NCI-H526 (cell line): Measurements from ENCODE around the gene FLNA.
A peak's percentile ranks its signal among the peaks of the same experiment; 100 is the strongest.
"Not testable (repeated sequence)": the region's sequence is repeated elsewhere in the genome, so short reads cannot be mapped to it uniquely, and the experiment has no call there.

ENCODE experiments used
- DNase-seq, 2 experiments: peaks; one replicate each; lab custom pipeline; 2025; lab: John Stamatoyannopoulos, UW

Gene FLNA, protein sequence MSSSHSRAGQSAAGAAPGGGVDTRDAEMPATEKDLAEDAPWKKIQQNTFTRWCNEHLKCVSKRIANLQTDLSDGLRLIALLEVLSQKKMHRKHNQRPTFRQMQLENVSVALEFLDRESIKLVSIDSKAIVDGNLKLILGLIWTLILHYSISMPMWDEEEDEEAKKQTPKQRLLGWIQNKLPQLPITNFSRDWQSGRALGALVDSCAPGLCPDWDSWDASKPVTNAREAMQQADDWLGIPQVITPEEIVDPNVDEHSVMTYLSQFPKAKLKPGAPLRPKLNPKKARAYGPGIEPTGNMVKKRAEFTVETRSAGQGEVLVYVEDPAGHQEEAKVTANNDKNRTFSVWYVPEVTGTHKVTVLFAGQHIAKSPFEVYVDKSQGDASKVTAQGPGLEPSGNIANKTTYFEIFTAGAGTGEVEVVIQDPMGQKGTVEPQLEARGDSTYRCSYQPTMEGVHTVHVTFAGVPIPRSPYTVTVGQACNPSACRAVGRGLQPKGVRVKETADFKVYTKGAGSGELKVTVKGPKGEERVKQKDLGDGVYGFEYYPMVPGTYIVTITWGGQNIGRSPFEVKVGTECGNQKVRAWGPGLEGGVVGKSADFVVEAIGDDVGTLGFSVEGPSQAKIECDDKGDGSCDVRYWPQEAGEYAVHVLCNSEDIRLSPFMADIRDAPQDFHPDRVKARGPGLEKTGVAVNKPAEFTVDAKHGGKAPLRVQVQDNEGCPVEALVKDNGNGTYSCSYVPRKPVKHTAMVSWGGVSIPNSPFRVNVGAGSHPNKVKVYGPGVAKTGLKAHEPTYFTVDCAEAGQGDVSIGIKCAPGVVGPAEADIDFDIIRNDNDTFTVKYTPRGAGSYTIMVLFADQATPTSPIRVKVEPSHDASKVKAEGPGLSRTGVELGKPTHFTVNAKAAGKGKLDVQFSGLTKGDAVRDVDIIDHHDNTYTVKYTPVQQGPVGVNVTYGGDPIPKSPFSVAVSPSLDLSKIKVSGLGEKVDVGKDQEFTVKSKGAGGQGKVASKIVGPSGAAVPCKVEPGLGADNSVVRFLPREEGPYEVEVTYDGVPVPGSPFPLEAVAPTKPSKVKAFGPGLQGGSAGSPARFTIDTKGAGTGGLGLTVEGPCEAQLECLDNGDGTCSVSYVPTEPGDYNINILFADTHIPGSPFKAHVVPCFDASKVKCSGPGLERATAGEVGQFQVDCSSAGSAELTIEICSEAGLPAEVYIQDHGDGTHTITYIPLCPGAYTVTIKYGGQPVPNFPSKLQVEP (N-terminal part only)

DNA sequence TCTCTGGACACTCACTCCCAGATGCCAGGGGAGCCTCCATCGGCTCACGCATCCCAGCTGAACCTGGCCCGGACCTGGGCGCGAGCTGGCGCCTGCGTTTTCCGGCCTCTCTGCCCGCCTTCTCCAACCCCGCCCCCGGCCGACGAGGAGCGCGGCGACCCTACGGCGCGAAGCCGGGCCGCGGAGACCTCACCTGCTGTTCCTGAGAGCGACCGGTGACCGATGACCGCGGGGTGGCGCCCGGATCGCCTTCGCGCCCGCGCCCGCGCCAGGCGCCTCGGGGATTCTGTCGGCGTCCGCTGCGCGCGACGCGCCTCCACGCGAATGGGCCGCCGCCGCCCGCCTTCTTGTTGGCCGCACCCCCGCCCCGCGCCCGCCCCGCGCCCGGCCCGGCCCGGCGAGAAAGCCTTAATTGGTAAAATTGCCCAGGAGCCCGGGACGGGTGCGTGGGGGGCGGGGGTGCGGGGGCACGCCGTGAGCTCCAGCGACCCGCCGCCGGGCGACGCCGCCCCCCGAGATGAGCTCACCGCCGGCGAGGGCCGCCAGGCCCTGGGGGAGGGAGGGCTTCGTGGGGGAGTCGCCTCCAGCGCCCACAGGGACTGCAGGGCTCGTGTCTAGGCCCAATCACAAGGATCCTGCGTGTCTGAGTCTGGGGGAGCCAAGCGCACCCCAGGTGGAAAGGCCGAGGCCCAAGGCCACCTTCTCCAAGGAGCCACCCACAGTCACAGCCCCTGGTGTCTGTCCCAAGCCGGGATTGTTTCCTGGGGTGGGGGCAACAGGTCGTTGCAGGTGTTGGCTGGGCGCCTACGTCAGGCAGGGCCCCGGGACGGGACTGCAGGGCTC, at the start of gene FLNA:
Gene FLNA (minus strand): TSS at position 322 of the 843 bp plus-strand sequence. CDS start 3,389 bp downstream, outside the sequence.
- DNase-seq = peak in 1 of 2 experiments; percentile 83

DNA sequence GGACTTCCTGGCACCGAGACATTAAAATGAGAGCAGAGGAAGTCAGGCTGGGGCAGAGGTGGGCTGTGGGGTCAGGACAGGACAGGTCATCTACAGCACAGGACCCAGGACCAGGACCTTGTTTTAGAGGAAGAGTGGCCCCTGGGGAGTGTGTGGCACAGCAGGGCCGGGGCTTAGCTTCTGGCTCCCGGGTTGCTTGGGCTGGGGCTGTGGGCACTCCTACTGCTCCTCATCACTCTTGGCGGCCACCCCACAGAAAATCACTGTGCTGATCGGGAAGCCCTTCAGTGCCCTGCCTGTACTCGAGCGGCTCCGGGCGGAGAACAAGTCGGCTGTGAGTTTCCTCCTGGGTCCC, 45.9 kb upstream of the FLNA start:
- no peak for DNase-seq

DNA sequence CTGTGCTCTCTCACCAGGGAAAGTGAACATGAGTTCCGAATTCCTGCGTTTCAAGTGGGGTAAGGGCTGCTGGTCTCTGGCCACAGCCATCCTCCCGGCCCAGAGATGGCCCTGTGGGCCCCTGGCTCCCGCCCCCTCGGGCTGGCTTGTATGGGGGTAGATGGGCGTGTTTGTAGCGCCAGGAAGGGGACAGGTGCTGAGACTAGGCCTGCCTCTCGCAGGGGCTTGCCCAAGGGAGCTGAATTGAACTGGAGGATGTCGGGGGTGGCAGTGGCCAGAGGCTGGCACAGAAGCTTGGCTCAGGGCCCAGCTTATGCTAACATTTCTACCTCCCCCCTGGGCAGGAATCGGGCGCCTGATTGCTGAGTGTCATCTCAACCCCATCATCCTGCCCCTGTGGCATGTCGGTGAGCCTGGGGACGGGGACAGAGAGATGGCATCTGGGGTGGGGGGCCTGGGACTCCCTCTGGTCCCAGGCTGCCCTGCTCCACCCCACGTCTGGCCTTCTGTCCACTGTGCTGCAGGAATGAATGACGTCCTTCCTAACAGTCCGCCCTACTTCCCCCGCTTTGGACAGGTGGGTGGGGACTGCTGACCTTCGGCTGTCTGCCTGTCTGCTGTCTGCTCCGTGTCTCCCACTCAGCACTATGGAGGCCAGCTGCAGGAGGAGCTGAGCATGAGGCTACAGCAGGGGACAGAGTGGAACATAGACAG, 45.4 kb upstream of the FLNA start:
- DNase-seq = no peak

DNA sequence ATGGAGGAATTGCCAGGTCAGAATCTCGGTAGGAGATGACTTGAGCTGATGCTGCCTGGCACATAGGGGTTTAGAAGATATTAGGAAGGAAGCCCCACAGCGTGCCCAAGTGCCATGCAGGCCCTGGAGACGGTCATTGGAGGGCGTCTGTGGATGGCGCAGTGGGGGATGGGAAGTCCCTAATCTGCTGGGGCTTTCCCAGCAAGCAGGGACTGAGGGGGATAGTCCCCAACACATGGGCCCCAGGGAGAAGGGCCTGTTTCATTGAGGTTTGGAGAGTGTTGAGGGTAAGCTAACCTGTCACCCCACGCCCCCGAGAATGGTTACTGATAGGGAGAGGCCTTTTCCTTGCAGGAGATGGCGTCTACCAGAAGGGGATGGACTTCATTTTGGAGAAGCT, 44.8 kb upstream of the FLNA start:
- no peak for DNase-seq

DNA sequence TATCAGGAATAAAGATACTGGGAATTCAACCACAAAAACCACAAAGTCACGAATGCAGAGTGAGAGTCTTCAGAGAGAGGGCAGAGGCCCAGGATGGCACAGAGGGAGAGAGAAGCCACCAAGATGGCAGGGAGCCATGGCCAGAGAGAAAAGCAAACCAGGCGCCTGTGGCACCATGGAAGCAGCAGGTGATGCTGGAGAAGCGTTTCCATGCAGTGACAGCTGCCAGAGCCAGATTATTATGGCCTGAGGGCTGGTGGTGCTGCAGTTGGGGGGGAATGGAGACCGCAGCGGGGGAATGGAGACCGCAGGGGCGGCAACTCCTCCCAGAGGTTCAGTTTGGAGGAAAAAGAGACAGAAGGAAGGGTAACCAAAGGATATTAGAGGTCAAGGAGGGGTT, 42.7 kb upstream of the FLNA start:
- DNase-seq = no peak

DNA sequence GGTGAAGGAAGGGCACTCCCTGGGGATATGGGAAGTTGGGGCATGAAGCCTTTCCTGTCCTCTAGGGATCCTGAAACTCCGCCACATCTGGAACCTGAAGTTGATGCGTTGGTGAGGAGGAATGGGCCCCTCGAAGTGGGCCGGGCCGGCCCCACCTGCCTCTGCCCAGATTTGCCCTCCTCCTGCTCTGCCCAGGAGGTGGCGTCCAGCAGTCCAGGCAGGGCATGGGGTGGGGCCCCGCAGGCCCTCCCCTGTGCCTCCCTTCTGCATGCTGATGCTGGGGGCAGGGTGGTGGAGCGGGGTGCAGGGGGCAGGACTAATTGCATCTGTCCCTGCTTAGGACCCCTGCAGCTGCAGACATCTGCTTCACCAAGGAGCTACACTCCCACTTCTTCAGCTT, 38.7 kb upstream of the FLNA start:
- no peak for DNase-seq

DNA sequence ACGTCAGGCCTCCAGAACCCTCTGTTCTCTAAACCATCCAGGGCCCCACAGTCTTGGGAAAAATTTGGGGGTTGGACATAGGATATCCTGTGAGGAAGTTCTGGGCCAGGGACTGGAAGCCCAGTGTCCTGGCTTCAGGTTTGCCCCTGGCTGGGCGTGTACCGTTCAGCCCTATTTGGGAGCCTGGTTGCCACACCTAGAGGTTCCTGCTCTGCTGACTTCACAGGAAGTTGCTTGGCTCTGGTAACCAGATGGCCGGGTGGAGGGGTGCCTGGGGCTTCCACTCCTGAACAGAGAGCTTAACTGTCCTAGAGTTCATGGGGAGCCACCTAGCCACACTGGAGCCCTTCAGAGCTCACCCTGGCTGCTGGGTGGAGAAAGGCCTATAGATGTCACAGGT, 38.0 kb upstream of the FLNA start:
- DNase-seq = no peak

DNA sequence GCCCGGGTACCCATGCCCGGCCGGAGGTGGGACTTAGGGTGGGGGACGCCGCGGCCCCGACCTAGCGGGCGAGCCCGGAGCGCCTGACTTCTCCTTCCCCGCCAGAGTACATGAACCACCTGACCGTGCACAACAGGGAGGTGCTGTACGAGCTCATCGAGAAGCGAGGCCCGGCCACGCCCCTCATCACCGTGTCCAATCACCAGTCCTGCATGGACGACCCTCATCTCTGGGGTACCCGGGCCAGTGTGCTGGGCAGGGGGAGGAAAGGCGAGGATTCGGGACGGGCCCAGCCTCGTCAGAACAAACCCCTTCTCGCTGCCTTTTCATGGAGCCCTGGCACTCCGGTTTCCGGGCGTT, 37.5 kb upstream of the FLNA start:
- DNase-seq = peak; percentile 81 to 87

DNA sequence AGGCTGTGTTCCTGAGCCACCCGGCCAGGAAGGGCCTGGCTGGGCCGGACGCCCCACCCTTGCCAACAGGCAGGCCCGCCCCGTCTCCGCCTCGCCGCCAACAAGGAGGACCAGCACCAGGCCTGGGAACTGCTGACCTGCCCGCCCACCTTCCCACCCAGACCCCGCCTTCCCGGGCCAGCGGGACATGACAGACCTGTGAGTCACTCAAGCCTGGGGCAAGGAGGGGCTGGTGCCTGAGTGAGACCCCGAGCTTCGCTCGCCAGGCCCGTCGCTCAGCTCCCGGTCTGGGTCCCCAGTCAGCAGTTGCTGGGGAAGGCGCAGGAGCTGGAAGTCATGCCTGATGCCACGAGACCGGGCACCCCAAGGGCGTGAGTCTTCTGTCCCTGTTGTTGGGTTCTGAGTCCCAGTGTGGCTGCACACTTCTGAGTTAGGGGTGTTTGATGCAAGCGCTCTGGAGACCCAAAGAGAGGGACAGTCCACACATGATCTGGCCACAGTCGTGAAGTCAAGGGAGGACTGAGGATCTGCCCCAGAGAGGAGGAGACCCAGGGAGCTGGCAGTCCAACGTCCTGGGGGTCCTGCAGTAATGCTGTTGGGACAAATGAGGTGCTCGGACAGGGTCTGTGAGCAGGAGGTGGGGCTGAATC, 34.9 kb upstream of the FLNA start, which contains the start of gene DNASE1L1:
Gene DNASE1L1 (minus strand): TSS at position 33 of the 650 bp plus-strand sequence. CDS start 3,686 bp downstream, outside the sequence.
- no peak for DNase-seq

DNA sequence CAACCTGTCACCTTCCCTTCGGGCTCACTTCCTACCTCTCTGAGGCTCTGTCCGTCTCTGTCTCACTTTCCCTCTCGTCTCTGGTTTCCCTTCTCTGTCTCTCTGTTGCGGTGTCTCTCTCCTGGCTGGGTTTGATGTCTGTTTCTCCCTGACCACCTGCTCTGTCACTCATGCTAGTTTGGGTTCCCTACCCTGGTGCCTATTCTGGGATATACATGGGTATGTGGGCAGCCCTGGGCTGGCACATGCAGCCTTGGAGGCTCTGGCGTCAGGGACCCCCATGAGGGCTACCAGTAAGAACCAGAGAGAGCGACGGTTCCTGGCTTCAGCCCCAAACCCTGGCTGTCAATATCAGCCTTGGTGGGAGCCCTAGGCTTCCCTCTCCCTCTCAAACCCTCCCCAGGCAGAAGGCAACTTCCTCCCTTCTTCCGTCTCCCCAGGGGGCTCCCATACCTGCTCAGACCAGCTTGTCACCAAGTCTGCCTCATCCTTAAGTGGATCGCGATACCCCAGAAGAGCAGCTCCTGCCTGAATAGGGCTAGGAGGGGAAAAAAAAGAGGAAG, 34.3 kb upstream of the FLNA start:
- DNase-seq = no peak

DNA sequence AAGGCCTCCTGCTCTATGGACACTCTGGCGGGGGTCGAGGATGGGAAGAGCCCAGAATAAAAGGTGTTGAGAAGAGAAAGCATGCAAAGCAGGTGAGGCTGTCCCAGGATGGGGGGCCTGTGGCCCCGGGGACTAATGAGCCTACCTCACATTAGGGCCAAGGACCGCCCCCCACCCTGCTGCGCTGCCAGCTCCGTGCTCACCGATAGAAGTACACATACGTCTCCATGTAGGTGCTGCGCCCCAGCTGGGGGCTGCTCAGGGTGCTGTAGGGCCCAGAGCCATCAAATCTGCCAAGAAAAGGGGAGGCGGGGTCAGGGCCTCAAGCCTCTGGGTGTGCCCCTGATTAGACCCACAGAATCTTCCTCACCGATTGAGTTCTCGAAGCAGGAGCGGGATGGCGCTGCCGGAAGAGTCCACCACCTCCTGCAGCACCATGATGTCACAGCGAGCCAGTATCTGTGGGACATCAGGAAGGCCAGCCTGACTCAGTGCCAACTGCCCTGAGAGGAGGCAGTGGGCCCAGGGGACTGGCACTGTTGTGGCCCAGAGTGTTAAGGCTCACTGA, 30.3 kb upstream of the FLNA start:
- no peak for DNase-seq

DNA sequence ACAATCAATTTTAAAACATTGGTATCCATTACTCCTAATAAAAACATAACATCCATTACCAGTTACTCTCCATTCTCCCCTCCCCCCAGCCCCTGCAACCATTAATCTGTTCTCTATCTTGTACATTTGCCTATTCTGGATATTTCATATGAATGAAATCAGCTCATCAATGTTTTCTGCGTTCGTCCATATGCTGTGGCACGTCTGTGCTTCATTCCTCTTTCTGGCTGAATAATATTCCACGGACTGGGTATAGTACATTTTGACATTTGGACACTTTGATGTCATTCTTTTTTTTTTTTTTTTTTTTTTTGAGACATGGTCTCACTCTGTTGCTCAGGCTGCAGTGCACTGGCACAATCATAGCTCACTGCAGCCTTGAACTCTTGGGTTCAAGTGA, 29.4 kb upstream of the FLNA start:
- no peak for DNase-seq

DNA sequence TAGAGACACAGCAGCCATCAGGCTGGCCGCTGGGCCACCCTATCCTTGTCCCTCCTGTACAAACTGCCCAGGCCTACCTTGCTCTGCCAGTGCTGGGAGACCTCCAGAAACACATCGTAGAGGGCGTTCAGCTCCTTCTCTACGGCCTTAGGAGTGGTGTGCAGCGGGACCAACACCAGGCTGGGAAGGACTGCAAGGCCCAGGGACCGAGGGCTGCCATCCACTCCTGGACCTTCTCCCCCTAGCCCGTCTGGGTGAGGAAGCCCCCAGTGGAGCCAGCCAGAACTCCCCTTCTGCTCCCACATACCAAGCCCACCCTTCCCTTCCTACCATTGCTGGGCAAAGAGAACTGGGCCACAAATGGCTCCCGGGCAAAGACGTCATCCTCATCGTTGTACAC, 28.8 kb upstream of the FLNA start:
- no peak for DNase-seq

DNA sequence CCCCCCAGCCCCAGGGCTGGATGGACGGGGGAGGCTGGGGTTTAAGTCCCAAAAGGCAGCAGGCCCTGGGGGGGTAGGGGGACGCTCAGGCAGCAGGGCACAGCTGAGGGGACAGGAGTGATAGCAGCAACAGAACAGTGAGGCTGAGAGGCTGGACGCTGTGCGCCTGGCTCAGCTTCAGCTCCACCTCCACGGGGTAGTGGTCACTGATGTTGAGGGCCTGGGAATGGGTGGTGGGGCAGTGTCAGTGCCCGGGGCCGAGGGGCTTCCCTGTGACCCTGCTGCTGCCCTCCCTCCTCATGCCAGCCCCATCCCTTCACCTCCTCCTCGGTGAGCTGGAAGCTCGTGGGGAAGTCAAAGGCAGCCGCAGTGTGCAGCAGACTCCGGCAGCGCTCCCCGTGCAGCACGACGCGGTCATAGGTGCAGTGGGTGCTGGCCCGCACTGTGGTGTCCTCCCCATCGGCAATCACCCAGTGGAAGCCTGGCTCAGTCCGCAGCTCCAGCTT, 28.2 kb upstream of the FLNA start:
- DNase-seq = no peak

DNA sequence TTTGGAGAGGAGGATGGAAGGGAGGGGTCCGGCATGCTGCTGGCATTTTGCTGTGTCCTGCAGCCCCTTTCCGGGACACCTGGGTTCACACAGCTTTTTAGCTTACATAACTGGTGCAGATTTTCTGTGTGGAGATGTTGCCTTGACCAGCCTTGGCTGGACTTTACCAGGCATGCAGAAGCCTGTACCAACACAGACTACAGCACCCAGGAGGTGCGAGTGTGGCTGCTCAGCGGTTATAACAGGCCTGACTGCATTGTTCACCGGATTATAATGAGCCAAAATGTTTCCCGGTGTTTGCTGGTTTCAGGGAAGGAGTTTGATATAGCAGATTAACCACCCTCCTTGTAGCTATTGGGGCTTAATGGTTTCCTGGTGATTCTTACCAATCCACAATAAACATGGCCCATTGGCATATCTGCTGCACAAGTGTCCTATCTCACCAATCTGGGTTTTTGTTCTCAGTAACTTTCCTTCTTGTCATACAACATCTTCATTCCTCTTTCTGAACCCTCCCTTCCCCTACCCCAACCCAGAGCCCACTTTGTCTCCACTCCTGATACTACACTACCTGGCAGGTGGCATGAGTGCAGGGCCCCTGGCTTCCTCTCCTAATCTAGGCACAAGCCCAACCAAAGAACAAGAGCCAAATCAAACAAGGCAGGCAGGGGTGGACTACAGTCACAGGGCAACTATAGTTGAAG, 27.6 kb upstream of the FLNA start:
- no peak for DNase-seq

DNA sequence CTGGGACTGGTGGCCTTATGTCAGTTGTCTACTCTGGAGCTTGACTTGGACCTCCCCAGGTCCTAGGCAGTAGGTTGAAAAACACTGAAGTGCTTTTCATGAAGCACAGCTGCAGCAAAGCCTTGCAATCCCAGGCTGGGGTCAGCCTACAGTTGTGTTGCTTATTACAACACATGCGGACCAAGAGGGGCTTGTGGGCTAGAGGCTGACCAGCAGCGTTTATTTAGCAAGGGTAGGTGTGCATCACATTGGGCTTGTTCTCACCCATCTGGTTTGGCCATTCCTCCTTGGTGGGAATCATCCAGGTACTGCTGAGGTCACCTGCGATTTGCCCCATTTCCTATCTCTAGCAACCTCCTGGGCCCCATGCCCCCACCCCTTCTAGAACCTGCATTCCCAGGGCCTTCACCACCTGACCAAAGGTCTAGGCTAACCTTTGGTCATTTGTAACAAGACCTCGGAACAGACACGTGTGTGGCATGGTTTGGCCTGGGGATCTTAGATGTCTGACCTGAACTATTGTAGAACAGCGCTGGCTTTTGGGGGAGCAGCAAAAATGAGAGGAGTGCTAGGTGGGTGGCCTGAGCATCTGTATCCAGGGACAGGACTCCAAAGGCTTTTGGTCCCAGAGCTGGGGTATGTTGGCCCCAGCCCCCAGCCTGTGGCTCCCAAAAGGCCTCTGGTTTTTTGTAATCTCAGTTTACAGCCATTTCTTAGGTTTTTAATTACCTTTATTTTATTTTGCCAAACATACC, 26.8 kb upstream of the FLNA start:
- no peak for DNase-seq

DNA sequence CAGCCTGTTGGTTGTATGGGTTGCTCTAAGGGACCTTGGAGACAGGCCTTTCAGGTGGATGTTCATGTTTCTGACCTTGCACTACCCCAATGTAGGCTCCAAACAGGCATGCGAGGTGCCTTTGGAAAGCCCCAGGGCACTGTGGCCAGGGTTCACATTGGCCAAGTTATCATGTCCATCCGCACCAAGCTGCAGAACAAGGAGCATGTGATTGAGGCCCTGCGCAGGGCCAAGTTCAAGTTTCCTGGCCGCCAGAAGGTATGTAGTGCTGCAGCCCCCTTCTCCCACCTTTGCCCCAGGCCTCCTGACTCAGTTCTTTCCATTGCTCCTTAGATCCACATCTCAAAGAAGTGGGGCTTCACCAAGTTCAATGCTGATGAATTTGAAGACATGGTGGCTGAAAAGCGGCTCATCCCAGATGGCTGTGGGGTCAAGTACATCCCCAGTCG, 26.0 kb upstream of the FLNA start:
- DNase-seq = not testable (repeated sequence)
